GM12874 (cell line): Measurements from ENCODE around the gene TRAF2.

ENCODE experiments used
- TF ChIP-seq, protein P1 (sequence below): IDR thresholded peaks from 2 replicates; pipeline ENCODE4 v1.5.1; 2011; ENCODE audit warnings: low read depth, mild to moderate bottlenecking, control low read depth, low read length, moderate library complexity; ENCODE audit not compliant: insufficient read depth

Gene TRAF2

GRCh38 chr9:136955943-136956335, 69.6 kb downstream of the TRAF2 start:
- TF ChIP-seq, protein P1, sequence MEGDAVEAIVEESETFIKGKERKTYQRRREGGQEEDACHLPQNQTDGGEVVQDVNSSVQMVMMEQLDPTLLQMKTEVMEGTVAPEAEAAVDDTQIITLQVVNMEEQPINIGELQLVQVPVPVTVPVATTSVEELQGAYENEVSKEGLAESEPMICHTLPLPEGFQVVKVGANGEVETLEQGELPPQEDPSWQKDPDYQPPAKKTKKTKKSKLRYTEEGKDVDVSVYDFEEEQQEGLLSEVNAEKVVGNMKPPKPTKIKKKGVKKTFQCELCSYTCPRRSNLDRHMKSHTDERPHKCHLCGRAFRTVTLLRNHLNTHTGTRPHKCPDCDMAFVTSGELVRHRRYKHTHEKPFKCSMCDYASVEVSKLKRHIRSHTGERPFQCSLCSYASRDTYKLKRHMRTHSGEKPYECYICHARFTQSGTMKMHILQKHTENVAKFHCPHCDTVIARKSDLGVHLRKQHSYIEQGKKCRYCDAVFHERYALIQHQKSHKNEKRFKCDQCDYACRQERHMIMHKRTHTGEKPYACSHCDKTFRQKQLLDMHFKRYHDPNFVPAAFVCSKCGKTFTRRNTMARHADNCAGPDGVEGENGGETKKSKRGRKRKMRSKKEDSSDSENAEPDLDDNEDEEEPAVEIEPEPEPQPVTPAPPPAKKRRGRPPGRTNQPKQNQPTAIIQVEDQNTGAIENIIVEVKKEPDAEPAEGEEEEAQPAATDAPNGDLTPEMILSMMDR: no peak

- TF ChIP-seq, protein P1: no peak
Measured at GRCh38 chr9:136956604-136957003, 70.3 kb downstream of the TRAF2 start.

DNA sequence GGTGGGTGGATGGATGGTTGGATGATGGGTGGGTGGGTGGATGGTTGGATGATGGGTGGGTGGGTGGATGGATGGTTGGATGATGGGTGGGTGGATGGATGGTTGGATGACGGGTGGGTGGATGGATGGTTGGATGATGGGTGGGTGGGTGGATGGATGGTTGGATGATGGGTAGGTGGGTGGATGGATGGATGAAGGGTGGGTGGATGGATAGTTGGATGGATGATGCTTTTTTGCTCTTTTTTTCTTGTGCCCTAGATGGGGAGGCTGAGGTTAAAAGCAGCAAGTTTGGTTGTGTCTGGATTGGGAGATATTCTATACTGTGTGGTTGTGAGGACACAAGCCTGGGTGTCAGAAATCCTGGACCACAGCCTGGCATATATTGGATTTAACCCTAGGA, 71.1 kb downstream of the TRAF2 start:
- TF ChIP-seq, protein P1: no peak

DNA sequence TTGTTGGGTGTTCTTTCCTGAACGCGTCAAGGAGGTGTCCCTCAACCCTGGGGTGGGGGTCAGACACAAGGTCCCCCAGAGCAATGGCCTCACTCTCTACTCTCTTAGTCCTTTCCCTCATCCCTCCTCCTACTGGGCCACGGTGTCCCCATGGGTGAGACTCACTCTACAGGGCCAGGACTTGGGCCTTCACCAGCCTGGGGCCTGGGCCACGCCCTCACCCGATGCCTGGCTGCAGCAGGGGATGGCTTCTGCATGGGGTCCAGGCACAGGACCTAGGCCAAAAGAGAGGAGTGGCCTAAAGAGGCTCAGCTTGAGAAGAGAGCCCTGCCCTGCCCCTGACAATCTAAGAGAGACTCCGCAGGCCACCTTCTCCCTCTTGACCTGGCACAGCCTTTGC, 71.6 kb downstream of the TRAF2 start:
- TF ChIP-seq, protein P1: no peak

DNA sequence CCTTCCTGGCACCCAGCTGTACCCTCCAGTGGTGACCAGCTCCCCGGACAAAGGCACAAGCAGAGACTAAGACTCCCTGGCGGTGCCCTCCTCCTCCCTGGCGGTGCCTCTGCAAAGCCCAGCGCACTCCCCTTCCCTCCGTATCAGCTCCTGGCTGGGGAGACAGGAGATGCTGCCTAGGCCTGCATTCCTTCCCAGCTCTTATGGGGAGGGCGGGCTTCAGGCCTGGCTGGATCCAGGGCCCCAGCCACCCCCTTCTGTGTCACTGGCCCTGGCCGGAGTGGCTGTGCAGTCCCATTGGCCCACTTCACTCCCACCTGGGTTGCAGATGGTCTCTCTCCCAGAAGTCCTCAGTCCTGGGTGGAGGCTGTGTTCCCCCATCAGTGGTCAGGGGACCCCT, 72.2 kb downstream of the TRAF2 start:
- TF ChIP-seq, protein P1: no peak

DNA sequence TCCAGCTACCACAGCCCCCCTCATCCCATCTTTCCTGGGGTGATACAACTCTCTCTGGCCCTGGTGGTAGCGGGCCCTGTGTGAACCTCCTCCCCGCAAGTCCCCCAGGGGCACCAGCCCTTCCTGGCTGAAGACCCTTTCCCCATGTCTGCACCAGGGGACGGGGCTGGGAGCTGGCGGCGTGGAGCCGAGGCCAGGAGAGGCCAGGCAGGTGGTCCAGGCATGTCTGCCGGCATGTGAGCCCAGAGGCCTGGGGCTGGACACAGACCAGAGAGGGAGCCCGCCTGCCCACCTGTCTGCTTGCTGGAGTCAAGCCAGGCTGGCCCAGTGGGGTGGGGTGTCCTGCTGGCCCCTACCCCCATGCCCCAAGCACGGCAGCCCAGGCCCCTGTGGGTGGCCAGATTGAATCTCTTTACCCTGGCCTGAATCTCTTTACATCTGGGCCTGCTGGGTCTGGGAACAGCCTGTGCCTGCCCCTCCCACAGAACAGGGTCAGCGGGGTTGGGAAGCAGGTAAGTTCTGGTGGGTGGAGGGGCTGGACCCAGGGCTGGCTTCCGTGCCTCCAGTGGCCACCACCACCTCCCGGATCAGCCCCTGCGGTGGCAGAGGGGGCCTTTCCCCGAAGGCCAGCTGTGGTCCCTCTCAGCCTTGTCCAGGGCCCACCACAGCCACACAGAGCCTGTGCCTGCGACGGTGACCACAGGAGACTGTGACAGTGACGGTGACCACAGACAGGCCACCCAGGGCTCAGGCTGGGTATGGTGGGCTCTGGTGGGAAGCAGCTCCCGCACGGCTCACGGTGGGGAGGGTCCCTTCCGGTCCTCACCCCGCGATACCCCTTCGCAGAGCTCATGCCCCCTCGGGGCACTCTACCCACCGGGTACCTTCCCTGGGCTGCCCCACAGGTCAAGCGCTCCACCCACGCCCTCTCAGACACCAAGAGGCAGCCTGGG, 72.9 kb downstream of the TRAF2 start:
- TF ChIP-seq, protein P1: no peak

DNA sequence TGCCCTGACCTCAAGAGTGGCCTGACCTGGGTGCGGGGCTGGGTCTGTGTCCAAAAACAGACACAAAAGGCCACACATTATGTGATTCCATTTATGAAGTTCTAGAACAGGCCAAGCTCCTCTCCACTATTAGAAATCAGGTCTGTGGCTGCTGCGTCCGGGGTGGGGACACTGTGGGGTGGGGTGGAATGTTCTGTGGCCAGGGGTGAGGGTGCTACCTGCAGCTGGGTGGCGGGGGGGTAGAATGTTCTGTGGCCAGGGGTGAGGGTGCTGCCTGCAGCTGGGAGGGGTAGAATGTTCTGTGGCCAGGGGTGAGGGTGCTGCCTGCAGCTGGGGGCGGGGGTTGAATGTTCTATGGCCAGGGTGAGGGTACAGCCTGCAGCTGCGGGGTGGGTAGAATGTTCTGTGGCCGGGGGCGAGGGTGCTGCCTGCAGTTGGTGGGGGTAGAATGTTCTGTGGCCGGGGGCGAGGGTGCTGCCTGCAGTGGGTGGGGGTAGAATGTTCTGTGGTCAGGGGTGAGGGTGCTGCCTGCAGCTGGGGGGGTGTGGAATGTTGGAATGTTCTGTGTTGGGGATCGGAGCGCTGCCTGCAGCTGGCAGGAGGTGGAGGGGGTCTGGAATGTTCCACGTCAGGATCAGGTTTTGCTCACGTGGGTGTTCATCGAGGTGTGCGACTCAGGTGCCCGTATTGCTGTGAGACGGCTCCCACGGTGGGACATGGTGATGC, 74.1 kb downstream of the TRAF2 start:
- TF ChIP-seq, protein P1: no peak
